ENCODE data around the gene TUFT1.
"Not testable (repeated sequence)": the region's sequence is repeated elsewhere in the genome, so short reads cannot be mapped to it uniquely, and the experiment has no call there.

The TUFT1 gene

DNA sequence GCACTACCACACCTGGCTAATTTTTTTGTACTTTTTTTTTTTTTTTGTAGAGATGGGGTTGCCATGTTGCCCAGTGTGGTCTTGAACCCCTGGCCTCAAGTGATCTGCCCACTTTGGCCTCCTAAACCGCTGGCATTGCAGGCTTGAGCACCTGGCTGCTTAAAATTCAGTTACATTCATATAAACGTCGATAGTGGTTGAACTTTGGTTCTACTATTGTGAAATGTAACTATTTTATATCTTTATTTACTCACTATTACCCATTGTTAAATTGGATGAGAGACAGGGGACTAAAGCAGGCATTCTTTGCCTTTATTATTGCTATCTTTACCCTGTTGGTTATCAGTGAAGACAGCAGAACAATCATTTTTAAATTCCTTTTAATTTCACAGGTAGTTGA, 77.9 kb downstream of the TUFT1 start:
- DNase-seq (ENCODE audit: low read depth): no peak

DNA sequence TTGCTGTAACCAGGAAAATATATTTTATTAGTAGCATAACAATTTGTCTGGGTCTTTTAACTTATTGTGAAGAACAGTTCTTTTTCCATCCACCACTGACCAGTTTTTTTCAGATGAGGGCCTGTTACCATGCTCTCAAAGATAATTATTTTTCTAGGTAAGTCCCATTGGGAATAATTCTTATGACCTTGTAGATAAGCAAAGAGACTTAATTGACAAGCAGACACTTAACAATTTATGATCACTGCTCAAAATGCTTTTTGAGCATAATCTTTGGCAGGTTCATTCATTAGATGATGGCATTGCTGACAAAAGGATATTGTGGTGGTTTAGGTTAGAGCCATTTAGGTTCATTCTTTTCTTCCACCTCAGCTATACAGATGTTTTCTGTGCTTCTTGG, 78.4 kb downstream of the TUFT1 start:
- no peak for DNase-seq (ENCODE audit: low read depth)

DNA sequence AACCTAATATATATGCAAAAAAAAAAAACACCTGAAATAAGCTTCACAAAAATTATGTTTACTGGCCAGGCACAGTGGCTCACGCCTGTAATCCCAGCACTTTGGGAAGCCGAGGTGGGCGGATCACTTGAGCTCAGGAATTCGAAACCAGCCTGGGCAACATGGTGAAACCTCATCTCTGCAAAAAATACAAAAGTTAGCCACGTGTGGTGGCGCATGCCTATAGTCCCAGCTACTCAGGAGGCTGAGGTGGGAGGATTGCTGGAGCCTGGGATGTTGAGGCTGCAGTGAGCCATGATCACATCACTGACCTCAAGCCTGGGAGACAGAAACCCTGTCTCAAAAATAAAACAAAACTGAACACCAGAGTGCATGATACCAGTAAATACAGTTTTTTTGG, 78.9 kb downstream of the TUFT1 start:
- not testable (repeated sequence) for DNase-seq (ENCODE audit: low read depth)

DNA sequence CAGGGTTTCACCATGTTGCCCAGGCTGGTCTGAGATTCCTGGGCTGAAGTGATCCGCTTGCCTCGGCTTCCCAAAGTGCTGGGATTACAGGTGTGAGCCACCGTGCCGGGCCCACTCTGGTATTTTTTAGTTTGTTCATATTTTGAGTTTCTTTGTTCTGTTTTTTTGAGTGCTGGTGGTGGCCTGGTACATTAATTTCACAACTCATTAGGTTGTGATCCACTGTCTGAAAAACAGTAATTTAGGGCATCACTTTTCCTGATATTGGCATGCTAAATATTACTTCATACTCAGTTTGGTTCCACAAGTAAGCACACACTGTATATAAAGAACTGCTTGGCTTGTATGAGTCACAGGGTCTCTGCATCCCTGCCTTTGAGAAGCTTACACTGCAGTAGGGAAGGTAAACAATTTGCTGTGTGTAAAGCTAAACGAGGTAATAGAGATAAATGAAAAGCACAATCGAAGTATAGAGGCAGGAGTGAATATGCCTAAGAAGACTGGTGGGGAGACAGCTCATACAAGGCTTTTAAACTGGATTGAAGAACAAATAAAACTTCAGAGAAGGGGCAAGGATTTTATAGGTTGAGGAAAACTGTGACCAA, 79.5 kb downstream of the TUFT1 start:
- no peak for DNase-seq (ENCODE audit: low read depth)

DNA sequence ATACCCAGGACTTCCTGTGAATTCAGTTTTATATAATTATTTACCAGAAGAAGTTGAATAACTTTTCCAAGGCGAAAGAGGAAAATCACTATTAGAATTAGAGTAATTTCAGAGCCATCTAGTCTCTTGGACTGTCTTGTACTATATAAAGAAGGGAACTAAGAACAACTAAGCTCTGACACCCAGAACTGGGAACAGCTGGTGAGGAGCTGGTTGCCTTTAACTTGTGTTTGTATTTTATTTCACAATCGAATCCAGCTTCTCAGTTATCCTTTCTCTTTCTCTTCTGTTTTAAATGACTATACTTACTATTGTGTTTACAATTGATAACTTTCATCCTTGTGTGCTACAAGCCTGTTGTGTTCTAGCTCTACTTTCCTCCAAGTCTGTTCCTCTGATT, 80.2 kb downstream of the TUFT1 start:
- DNase-seq (ENCODE audit: low read depth): no peak

DNA sequence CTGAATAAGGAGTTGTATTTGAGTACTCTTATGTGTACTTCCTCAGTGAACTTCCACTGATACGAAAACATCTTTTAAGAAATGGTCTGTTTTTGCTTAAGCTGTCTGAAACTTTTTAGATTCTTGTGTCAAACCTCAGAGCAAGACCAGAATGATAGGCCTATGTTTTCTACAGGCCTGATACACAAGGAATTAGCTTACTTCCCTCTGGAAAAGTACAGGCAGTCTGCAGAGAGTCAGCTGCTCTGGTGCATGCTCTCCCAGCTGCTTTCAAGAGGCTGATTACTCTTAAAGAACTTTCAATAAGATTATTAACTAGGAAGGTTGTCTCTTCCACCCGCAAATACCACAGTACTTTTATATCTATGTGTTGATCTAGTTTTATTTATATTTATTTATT, 81.2 kb downstream of the TUFT1 start:
- no peak for DNase-seq (ENCODE audit: low read depth)

DNA sequence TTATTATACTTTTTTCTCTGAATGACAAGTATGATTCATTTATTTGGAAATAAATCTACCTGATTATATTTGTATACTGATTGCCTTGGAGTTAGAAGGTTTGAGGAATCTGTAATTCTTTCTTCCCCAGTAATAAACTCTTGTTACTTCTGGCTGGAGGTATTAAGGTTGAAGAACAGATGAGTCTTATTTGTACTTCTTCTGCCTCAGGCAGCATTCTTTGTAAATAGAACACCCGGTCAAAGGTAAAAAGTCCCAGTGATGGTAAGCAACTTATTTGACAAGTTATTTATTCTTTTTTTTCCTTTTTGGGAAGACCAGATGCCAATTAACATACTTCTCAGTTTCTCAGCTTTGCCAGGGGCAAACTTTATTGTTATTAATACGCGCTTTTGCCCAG, 84.7 kb downstream of the TUFT1 start:
- DNase-seq (ENCODE audit: low read depth): no peak

DNA sequence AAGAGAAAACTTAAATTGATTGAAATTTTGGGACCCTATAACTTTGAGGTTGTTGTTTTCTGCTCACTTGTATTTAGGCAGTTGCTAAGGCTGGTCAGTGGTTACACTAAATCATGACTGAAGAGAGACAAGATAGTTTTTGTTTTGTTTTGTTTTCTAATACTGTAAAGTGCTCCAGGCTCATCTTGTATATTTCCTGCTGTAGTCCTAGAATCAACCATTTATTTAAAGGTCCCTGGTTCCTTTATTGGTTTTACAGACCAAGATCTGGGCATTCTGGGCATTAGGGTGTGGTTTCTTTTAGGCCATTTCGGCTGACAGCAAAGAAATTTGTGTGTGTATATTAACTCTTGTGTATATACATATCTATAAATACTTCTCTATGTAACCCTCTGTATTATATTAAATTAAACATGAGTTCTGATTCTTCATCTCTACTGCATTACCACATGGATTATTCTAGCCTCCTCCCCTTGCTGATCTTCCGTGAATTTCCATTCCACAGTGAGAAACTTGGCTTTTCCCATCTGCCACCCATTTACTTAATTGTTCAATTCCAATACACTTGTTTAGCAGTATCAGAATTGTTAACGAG, 86.7 kb downstream of the TUFT1 start:
- DNase-seq (ENCODE audit: low read depth): no peak

DNA sequence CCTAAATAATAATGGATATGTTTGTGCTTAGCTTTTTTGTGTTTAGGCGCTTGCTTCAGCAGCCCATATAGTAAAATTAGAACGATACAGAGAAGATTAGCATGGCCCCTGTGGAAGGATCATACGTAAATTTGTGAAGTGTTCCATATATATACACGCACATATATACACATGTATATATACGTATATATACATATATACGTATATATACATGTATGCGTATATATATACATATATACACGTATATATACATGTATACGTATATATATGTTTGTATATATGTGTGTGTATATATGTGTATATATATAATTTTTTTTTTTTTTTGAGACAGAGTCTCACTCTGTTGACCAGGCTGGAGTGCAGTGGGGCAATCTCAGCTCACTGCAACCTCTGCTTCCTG, 89.2 kb downstream of the TUFT1 start:
- DNase-seq (ENCODE audit: low read depth): no peak
